CMK (cell line): ENCODE data around the gene ADGRD1.

Experiments
- DNase-seq: peaks from one replicate; pipeline ENCODE4 v3.0.0-alpha.2; 2010; ENCODE audit warnings: low read depth

Gene ADGRD1

DNA sequence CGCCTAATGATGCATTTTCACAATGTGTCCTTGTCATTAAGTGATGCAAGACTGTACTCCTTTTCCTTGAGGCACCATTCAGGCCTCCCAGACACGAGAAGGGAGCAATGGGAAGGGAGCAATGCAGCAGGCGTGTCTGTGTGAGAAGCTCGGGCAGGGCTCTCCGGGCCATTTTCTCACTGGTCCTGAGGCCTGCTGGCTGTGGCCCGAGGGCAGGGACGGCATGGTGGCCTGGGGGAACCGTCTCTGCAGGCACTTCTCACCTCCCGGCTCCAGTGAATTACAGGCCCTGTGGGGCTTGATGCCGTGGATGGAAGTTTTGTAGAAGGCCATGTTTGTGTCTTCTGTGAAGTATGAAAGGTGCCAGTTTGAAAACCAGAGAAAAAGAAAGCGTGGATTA lies 71.0 kb downstream of the ADGRD1 start:
- DNase-seq, result no peak

DNA sequence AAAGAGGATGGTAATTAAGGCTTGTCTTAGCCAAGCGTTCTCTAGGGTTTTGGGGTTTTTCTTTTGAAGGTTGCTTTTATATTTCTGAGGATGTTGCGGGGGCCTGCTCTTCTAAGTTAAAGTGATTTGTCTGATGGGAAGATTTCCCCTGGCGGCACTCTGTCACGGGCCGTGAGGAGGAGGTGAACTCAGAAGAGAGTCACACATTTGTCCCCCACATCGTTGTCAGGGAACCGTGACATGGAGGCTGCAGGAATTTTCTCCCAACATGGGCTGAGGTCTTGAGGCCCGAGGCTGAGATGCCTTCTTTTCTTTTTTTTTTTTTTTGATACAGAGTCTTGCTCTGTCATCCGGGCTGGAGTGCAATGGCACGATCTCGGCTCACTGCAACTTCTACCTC lies 71.5 kb downstream of the ADGRD1 start:
- no peak for DNase-seq

DNA sequence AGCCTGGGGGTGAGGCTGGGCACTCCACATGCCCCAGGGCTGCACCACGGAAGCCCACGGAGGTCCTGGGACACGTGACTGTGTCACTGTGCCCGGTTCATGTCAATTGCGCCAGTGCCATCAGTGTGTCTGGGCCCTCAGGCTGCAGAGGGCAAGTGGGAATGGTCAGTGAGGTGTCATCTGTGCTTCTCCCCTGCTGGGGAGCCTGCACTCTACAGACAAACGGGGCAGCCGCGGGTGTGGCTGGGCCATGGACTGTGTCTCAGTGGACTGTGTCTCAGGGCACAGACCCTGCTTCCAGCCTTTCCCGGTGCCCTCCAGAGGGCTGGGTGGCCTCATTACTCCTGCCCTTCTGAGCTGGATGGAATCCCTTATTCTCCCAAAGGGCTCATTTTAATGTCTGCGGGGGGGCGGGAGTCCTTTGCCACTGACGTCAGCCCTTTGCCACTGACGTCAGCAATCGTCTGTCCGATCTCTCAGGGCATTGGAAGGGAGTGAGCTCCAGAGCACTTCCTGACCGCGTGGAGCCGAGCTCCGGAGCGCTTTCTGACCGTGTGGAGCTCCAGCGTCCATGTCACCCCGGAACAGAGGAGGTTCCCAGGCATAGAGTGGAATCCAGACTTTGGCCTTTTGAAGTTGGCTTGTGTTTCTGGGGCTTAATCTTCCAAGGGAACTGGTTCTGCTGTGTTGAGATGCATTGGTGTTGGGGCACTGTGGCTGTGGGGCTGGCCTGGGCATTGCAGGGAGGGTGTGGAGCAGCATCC lies 72.4 kb downstream of the ADGRD1 start:
- DNase-seq, result no peak

GRCh38 chr12:131026754-131027153 lies 73.0 kb downstream of the ADGRD1 start:
- DNase-seq, result no peak

- no peak for DNase-seq
Observed at GRCh38 chr12:131027264-131027663, 73.6 kb downstream of the ADGRD1 start.

- DNase-seq, result no peak
Observed at GRCh38 chr12:131027876-131028586, 74.3 kb downstream of the ADGRD1 start.

DNA sequence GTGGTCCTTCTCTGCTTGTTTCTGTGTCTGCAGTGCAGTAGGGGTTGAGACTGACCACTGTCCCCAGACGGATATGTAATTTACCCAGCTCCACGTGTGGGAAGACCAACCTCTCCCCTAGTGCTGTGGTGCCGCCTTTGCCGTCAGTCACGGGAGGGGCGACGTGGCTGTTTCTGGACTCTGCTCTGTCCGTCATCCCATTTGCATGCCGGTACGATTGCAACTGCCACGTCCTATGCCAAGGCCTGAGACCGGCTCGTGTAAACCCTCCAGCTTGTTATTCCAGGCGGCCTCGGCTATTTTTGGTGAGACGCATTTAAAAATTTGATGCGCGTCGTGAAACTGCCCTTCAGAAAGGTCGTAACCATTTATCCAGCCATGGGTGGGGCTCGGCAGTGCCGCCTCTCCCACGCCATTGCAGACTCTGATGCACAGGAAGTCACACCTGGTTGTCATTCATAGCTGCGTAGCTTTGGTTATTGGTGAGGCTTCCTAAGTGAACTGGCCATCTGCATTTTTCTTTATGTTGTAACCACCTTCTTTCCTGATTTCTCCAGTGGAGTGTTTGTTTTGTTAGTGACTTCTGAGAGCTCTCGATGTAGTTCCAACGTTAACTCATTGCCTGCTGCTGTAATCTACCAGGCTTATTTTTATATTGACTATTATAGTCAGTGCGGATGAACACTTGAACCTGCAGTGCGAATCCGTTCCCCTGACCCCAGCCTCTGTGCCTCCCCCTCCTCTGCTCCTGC lies 75.1 kb downstream of the ADGRD1 start:
- DNase-seq, result no peak

DNA sequence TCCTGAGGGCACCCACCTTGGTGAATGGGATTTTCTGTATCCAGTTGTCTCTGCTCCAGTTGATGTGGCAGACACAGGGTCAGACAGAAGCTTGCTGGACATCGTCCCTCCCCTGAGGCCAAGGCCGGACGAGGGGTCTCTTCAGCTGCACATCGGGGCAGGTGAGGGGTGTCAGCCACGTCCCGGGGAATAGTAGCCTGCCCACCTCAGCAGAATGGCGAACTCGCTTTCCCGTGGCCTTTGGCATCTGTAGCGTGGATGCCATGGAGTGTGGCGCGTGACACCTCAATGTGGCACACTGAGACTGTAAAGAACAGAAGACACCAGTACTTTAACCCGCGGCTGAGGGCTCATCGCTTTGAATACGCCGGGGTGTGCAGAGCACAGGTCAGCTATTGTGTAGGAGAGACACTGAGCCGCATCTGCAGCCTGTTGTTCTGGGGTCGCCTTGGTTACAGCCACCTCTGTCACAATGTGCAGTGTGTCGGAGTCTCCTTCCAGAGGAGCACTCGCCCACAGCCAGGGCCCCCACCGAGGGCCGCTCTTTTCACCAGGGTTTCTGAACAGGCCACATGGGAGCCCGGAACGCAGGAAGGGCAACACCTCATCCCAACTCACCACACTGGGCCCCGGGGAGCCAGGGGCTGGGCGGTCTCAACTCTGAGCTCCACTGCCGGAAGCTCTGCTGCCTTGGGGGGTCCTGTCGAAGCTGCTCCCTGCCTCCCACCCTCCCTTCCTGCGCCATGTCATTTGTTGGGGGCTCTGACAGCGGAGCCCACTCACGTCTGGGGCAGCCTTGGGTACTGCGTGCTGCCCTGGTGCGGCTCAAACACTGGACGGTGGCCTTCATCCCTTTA lies 77.0 kb downstream of the ADGRD1 start:
- DNase-seq, result no peak

DNA sequence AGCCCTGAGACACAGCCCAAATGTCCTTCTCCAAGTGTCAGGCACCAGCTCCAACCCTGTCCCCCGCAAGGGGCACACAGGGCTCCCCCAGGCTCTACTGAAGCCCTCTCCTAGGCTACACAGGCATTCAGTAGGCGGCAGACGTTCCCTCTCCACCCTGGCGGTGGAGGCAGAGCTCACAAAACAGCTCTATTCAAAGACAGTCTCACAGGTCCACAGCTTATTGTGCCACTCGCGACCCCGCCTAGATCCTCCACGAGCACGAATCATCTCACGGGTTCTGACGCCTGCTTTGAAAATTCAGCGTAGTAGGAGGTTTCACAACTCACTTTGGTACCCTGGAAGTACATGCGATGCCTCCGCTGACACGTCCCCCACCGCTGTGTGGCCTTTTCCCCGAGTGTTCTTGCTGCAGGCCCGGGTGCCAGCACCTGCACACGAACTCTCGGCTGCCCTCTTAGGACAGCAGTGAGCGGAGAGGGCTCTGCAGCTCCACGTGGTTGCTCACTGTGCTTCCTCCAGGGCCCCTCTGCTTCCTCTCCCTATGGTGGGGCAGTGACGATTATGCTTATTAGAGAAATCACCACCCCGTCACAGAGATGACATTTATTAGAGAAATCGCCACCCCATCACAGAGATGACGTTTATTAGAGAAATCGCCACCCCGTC lies 78.5 kb downstream of the ADGRD1 start:
- DNase-seq, result no peak

GRCh38 chr12:131033486-131033885 lies 79.8 kb downstream of the ADGRD1 start:
- no peak for DNase-seq

GRCh38 chr12:131033886-131034482 lies 80.3 kb downstream of the ADGRD1 start:
- DNase-seq, result no peak

DNA sequence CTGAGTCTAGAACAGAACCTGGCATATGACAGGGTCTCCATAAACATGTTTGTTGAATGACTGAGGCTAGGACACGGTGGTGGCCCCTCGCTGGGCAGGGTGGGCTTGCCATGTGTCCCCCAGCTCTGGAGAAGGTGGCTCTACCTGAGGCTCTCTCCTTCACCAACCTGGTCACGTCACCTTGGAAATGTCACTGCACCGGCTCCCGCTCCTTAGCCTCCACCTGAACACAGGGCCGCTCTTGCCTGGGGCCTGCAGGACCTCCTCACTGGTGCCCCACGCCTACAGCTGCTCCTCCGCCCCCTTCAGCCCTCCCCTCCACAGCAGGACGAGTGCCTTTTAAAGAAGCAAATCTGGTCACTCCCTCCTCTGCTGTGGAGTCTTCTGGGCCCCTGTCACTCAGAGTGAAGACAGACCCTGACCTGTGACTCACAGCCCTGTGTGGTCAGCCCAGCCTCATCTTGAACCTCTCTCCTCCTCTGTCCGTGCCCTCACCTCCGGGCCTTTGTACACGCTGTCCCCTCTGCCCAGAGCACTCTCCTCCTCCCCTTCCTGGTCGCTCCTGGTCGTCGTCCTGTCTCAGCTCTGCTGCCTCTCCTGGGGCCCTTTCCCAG lies 81.0 kb downstream of the ADGRD1 start:
- DNase-seq, result no peak

GRCh38 chr12:131035245-131035681 lies 81.6 kb downstream of the ADGRD1 start:
- no peak for DNase-seq

DNA sequence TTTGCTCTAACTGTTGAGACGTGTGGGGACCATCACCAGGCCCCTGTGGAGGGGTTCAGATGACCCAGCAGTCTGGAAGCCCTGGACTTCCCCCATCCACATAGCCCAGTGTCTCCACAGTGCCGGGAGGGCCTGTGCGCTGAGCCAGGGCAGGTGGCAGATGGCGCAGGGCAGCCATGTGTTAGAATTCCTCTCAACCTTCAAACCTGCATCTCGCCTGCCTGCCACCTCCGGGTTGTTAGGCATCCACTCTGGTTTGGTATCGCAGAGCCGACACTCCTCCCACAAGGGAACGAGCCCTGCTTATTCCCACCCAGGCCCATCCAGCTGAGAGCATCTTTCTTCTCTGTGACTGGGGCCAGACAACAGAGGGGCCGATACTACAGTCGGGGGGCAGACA lies 84.5 kb downstream of the ADGRD1 start:
- DNase-seq, result no peak

DNA sequence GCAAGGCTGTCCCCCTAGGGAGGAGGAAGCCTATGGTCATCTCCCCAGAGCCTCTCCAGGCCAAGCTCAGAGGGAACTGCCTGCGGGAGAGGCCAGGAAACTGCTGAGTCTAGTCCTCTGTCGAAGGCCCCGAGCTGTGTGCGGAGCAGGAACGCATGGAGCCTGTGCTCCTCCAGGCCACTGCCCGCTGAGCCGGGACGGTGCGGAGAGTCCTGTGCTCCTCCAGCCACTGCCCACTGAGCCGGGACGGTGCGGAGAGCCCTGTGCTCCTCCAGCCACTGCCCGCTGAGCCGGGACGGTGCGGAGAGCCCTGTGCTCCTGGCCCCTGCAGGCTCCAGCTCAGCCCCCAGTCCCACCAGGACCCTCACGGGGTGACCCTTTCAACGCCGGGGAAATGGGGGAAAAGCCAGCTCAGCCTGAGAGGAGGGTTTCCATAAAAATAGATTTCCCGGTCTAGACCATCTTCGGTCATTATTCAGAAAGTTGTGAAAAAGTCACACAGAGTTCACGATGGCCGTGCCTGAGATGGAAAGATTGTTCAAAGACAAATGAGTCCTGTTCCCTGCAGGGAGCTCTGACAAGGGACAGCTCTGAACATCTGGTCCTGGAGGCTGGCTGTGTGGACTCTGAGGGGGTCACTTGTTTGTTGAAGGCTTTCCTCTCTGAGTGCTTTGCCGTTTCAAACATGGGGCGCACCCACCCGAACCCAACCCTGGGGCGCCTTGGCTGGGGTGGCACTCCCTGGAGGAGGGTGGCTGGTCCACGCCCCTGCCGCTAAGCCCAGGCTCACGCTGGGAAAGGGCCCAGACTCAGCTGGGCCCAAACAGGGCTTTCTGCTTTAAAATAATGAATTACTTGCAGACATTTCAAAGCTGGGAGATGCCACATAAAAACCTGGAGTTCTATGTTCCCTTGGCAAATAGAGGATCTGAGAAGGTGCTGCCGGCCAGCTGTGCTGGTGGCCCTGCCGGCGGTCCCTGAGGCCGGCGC lies 85.5 kb downstream of the ADGRD1 start:
- no peak for DNase-seq

GRCh38 chr12:131040491-131040890 lies 86.8 kb downstream of the ADGRD1 start:
- DNase-seq, result no peak

- no peak for DNase-seq
Observed at GRCh38 chr12:131041216-131041967, 87.7 kb downstream of the ADGRD1 start.
